ENCODE data around the gene MAN1B1. TPM values are rescaled to one million over a fixed set of nuclear protein-coding genes. Genes with fewer than 3 reads are reported as not detected.

Gene MAN1B1
- total RNA-seq, 1 experiment from 2014 or later: 57.2 TPM

GRCh38 chr9:137107312-137107921 lies 20.6 kb downstream of the MAN1B1 start:
- in situ Hi-C loops (cut with HindIII; ENCODE audit: low pct_unique_long_range_greater_than_20kb, low sequenced_read_pairs) (no loop called here), intact Hi-C loops (cut with micrococcal nuclease; ENCODE audit: unreplicated experiment) (no loop called here)
- TF ChIP-seq TCF7L2 (IDR thresholded peaks at IDR 0.05; ENCODE audit: low read depth, low read length): no peak
- no peak for TF ChIP-seq POLR2AphosphoS5 (IDR thresholded peaks at IDR 0.05; ENCODE audit: low read depth, low read length)
- Histone ChIP-seq H3K4me3 (ENCODE audit: low read depth in 2 of 2, low read length in 2 of 2) (no peak overlapping the region), H3K9me3 (ENCODE audit: control insufficient read depth, insufficient read depth, low read depth, low read length) (no peaks in the 10 kb centered on the region), H3K4me1 (ENCODE audit: control insufficient read depth, insufficient read depth, low read length) (no peaks in the 10 kb centered on the region), H3K27ac (ENCODE audit: low read length) (no peak overlapping the region), H3K36me3 (ENCODE audit: control insufficient read depth, insufficient read depth, low read length) (no peaks in the 10 kb centered on the region), H3K27me3 (ENCODE audit: control insufficient read depth, insufficient read depth, low read length) (no peaks in the 10 kb centered on the region)
- DNase-seq (ENCODE audit: low read depth, low spot score) (no peak), ATAC-seq (peak; percentile 20; the same call in 1 of the 2 replicates)
- no TSS peak for BruUV-seq (replicated peaks)
- CTCF ChIA-PET: no interaction called here
- POLR2A ChIA-PET: no interaction called here

- no peaks in the 10 kb centered on the region for H3K36me3 ChIP-seq (ENCODE audit: control insufficient read depth, insufficient read depth, low read length)
- no peak overlapping the region for H3K4me3 ChIP-seq (ENCODE audit: low read depth in 2 of 2, low read length in 2 of 2)
- H3K27me3 ChIP-seq (ENCODE audit: control insufficient read depth, insufficient read depth, low read length): no peaks in the 10 kb centered on the region
- CTCF ChIA-PET: no interaction called here
- in situ Hi-C loops (cut with HindIII; ENCODE audit: low pct_unique_long_range_greater_than_20kb, low sequenced_read_pairs) (no loop called here), intact Hi-C loops (cut with micrococcal nuclease; ENCODE audit: unreplicated experiment) (no loop called here)
- H3K27ac ChIP-seq (ENCODE audit: low read length): no peak overlapping the region
- no TSS peak for BruUV-seq (replicated peaks)
- H3K4me1 ChIP-seq (ENCODE audit: control insufficient read depth, insufficient read depth, low read length): no peaks in the 10 kb centered on the region
- DNase-seq (ENCODE audit: low read depth, low spot score) (no peak), ATAC-seq (no peak)
- POLR2A ChIA-PET: no interaction called here
- TF ChIP-seq TCF7L2 (IDR thresholded peaks at IDR 0.05; ENCODE audit: low read depth, low read length) (no peak), SIN3A (IDR thresholded peaks at IDR 0.05; ENCODE audit: borderline replicate concordance, insufficient read depth, low read depth, low read length) (no peak), CTCF (IDR thresholded peaks at IDR 0.05) (no peak), REST (IDR thresholded peaks at IDR 0.05; ENCODE audit: insufficient read depth in 1 of 2, low read depth in 2 of 2, low read length in 1 of 2) (no peak), POLR2AphosphoS5 (IDR thresholded peaks at IDR 0.05; ENCODE audit: low read depth, low read length) (no peak)
- no peaks in the 10 kb centered on the region for H3K9me3 ChIP-seq (ENCODE audit: control insufficient read depth, insufficient read depth, low read depth, low read length)
Measured at GRCh38 chr9:137107982-137108381, 21.2 kb downstream of the MAN1B1 start.

GRCh38 chr9:137108608-137109249 lies 21.9 kb downstream of the MAN1B1 start:
- Histone ChIP-seq H3K27ac (ENCODE audit: low read length) (no peak overlapping the region), H3K4me3 (ENCODE audit: low read depth in 2 of 2, low read length in 2 of 2) (no peak overlapping the region), H3K4me1 (ENCODE audit: control insufficient read depth, insufficient read depth, low read length) (no peaks in the 10 kb centered on the region), H3K27me3 (ENCODE audit: control insufficient read depth, insufficient read depth, low read length) (no peaks in the 10 kb centered on the region), H3K36me3 (ENCODE audit: control insufficient read depth, insufficient read depth, low read length) (no peaks in the 10 kb centered on the region), H3K9me3 (ENCODE audit: control insufficient read depth, insufficient read depth, low read depth, low read length) (no peaks in the 10 kb centered on the region)
- TF ChIP-seq TCF7L2 (IDR thresholded peaks at IDR 0.05; ENCODE audit: low read depth, low read length) (no peak), POLR2AphosphoS5 (IDR thresholded peaks at IDR 0.05; ENCODE audit: low read depth, low read length) (no peak), REST (IDR thresholded peaks at IDR 0.05; ENCODE audit: insufficient read depth in 1 of 2, low read depth in 2 of 2, low read length in 1 of 2) (no peak), CTCF (IDR thresholded peaks at IDR 0.05) (no peak), SIN3A (IDR thresholded peaks at IDR 0.05; ENCODE audit: borderline replicate concordance, insufficient read depth, low read depth, low read length) (no peak)
- CTCF ChIA-PET: no interaction called here
- POLR2A ChIA-PET: no interaction called here
- in situ Hi-C loops (cut with HindIII; ENCODE audit: low pct_unique_long_range_greater_than_20kb, low sequenced_read_pairs) (no loop called here), intact Hi-C loops (cut with micrococcal nuclease; ENCODE audit: unreplicated experiment) (no loop called here)
- ATAC-seq (no peak), DNase-seq (ENCODE audit: low read depth, low spot score) (no peak)
- BruUV-seq (replicated peaks): TSS peak; percentile 87
